Erythroblast (primary cell): Measurements from ENCODE around the gene CRB2.
"Not testable (repeated sequence)": the region's sequence is repeated elsewhere in the genome, so short reads cannot be mapped to it uniquely, and the experiment has no call there.

Experiments used
- DNase-seq, 2 experiments: peaks; one replicate each; lab custom pipeline; 2025; lab: John Stamatoyannopoulos, UW
- GATA1 ChIP-seq: IDR thresholded peaks from 2 replicates; pipeline ENCODE4 v1.6.1; 2011; ENCODE audit warnings: low read depth, mild to moderate bottlenecking, control low read depth, low read length, moderate library complexity
- POLR2A ChIP-seq: IDR thresholded peaks from 2 replicates; pipeline ENCODE4 v1.6.1; 2011; ENCODE audit warnings: mild to moderate bottlenecking, low read length

Gene CRB2

DNA sequence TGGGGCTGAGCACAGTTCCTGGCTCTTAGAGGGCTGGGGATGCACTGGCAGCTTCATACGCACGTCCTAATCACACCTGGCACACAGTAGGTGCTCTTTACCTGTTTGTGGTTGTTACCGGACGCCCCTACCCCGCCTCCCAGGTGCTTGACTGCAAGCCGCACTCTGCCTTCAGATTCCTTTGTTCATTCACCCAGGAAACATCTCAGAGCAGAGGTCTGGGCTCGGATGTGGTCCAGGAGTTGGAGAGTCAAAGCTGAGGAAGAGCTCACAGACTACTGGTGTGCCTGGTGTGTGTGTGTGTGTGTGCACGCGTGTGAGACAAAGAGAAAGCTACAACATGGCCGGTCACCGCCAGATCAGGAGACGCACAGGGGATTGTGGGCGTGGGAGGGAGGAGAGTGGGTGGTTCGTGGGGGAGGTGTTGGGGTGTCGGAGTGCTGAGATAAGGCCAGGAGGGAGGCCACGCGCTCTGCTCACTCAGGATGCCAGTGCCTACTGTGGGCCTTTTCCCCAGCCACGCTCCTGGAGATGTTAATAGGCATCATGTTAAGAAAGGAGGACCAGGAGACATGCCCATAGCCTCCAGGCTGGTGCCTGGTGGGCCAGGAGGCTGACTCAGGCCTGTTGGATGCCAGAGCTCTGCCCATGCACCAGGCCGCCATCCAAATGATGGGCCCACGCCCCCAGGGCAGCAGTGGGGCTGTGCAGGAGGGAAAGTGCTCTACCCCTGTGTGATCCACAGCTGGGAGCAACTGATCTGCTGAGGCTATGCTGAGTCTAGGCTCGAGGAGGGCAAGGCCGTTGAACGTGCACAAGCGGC is 39.9 kb downstream of the CRB2 start:
- DNase-seq, result peak; percentile 51 to 70
- no peak for TF ChIP-seq POLR2A
- no peak for TF ChIP-seq GATA1

DNA sequence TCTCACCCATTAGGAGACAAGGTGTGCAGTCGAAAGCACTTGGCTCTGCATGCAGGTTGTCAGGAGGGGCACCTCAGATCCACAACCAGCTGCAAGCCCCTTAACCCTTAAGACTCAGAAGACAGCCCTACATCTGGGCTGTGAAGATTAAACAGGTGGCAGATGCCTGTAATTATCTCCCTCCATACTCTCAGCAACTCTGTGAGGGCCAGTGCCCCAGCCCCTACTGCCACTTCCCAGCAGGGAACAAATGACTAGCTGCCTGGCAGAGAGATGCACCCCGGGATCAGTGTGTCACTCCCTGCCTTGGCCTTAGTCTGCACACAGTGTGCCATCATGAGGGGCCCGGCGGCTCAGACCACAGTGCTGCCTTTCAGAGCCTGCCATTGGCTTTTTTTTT is 42.0 kb downstream of the CRB2 start:
- TF ChIP-seq POLR2A (no peak), GATA1 (no peak)
- DNase-seq, result no peak

DNA sequence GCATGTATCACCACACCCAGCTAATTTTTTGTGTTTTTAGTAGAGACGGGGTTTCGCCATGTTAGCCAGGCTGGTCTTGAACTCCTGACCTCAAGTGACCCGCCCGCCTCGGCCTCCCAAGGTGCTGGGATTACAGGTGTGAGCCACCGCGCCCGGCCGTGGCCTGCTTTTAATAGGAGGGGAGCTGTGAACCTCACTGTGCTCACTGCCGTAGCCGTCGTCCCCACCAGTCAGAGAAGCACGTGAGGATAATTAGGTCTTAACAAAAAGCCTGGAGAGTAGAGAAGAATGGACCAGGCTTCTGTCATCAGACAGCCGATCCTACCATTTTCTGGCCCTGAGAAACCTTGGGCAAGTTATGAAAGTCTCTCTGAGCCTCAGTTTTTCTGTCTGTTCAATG is 42.9 kb downstream of the CRB2 start:
- not testable (repeated sequence) for DNase-seq

DNA sequence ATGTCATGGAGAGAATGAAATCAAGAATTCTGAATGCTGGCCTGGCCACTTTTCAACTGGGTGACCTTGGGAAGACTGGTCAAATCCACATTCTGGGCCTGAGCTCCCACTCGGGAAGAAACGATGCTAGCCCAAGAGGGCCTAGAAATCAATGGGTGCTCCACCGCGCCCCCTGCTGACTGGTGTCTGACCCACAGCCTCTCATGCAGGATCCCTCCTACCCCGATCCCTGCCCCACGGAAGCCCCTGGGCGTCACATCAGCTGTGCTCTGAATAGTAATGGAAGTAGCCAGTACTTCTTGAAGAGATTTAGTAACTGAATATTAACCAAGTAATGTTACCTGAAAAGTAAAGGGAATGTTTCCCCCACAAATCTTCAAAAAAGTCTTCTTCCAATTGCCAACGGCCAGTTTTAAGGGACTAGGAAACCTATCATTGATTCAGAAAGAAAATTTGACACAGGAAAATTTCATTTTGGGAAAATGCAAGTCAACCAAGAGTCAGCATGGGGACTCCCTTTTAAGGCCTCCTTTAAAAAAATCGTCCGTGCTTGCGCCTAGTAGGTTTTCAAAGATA is 43.9 kb downstream of the CRB2 start:
- TF ChIP-seq POLR2A, result no peak
- no peak for TF ChIP-seq GATA1
- DNase-seq, result peak; percentile 37 to 58

DNA sequence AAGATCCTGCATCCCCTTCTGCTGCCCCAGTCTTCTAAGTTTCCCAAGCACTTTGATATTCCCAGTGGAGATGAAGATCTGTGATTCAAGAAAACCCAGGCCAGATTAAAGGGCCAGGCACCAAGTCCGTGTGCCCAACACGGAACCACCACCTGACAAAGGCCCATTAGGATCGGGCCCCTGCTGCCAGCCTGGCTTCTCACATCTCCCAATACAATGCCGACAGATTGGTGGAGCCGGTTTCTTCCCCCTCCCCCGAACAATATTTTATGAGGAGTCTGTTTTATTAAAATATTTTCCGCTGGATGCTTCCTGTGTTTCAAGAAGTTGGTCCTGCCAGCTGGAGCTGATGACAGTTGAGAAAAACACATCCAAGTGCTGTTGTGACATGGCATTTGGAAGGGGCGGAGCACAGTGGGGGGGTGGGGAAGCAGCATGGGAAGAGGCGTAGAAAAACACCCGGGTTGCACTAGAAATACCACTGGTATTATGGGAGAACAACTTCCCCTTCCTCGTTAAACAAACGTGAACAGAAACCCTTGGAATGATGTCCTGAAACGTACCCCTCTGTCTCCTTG is 45.0 kb downstream of the CRB2 start:
- TF ChIP-seq GATA1 (no peak), POLR2A (no peak)
- DNase-seq, result no peak

DNA sequence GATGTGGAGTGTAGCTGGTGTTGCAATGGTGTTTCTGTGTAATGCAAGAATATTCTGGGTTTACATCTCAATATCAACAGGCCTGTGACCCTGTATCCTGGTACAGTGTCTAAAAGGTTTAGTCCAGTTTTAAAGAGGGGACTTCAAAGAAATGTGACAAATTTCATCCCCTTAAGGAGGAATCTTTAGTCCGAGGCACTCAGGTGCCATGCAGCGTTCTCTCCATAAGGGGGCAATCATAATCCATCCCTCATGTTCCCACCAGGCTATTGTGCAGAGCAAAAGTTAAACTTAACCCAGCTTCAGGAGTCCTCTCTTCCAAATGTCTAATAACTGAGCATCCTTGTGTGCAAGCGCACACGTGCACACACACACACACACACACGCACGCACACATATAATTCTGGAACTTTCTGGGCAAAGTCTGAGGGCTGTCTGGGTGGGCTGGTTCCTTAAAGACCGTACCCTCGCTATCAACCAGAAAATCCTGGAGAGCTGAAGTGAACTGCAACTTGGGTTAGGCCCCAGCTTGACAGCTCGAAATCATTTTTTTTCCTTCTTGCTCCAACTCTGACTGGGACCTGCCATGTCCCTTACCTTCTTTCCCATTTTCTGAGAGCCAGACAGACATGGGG is 46.0 kb downstream of the CRB2 start:
- no peak for TF ChIP-seq POLR2A
- TF ChIP-seq GATA1, result no peak
- DNase-seq, result peak; percentile 46 to 64

DNA sequence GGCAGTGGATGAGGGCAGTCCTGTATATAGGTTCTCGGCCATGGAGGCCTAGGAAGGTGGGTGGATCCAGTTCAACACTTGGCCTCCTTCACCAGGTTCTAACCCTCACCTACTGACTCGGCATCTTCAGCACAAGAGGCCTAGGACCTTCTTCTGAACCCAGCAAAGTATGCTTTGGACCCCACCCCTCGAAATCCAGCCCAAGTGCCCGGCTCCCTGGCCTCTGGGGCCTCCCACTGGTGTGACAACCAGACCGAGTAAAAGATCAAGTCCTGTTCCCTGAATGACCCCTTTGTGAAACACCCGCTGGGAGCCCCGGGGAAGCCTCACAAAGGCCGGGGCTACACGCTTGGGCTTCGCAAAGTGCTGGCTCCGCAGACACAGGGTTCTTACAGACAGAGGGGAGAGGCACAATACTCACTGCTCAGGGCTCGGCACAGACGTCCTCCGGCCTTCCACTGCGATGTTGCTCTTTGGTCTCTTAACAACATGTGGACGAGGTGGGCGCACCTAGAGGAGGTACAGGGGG is 47.0 kb downstream of the CRB2 start:
- TF ChIP-seq POLR2A (no peak), GATA1 (no peak)
- no peak for DNase-seq

DNA sequence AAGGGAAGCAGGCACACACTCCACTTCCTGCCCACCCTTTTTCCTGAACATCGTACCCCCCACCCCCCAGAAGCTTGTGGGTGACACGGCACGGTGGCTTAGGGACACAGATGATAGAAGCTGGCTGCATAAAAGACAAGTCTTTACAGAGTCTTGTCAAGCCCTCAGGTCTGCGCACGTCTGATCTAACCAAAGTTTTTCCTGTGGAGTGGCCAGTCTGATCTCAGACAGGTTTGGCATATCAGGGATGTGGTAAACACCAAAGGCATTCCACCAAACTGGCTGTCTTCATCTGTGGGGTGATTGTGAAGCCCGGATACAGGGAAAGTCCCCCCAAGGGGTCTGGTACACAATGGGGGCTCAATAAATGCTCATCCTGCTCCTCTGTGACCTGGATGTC is 50.0 kb downstream of the CRB2 start:
- DNase-seq, result no peak

DNA sequence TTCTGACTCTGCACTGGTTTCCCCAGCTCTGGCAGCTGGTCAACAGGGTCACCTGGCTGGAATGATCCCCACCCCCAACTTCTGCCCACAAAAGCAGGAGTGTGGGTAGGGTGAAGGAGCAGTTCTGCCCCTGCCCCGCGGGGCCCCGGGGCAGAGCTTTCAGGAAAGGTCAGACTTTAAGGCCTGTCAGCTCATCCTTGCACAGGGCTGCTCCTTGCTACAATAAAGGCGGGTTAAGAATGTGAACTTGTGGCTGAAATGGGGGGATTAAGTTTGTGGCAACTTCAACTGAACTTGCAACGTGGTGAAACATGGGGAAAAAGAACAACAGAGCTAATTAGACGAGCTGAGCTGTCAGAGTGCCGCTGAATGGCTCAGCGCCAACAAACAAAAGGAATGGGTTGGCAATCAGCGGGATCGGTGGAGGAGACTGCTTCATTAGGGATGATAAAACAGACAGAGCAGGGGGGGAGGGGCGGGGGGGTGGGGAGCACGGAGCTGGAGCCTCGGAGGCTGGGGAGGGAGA is 50.8 kb downstream of the CRB2 start:
- no peak for DNase-seq
- TF ChIP-seq POLR2A (no peak), GATA1 (no peak)

More for the DNA sequence above, 50.0 kb downstream of the CRB2 start:
- TF ChIP-seq POLR2A, result no peak
- TF ChIP-seq GATA1, result no peak

DNA sequence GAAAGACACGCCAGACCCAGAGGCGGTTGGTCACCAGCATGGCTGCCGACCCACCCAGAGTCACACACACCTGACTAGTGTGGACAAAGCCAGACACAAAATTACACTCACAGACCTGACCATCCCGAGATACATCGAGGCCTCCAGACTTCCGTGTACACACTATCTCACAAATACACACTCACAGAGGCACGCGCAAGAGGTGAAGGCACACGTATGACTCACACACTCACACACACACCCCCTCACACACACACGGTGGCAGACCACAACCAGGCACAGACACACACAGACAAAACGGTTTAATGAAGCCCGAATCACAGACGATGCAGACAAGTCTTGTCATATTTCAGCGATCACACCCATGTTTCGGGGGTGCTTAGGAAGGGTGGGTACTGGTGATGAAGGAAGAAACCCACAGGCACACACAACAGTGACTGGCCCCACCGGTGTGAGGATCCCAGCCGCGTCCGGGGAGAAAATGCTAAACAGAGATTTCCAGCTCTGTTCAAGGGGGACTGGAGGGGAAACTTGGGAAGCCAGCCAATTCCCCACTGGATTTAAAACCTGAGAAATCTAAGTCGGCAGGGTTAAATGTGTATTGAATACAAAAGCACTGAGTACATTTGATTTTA is 51.3 kb downstream of the CRB2 start:
- no peak for TF ChIP-seq POLR2A
- TF ChIP-seq GATA1, result no peak
- DNase-seq, result no peak

DNA sequence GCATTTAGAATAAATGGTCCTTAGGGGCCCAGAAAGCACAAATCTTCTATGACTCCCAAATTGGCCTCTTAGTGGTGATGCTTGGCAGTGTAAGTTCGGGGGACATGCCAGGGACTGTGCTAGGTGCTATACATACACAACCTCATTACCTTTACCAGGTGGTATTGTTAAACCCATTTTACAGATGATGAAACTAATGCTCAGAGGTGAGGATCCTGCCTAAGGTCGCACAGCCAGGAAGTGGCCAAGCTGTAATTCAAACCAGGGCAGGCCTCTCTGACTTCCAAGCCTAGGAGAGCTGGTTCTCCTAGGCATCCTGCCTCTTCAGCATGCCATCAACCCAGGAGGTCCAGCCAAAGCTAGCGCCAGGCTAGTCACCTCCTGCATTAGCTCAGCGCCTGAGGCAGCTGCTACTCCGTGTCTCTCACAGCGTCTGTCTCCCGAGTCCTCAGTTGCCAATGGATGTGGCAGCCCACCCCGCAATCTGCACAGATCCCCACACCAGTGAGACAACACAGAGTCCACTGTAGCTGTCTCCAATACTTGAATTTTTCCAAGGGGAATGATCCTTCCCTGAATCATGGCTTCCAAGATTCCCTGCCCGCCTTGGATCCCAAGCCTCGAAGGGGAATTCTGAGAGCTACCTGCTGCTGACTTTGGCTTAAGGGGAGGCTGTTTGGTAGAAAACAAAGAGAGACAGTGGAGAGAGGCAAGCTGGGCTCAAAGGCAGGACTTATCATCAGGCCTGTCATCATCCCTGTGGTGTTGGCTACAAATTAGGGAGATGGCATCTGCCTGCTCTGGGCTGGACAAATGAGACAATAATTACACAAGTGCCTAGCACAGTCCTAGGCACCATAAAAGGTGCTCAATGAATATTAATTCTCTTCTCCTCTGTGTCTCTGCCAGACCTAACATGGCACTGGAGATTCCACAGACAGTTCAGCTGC is 52.6 kb downstream of the CRB2 start:
- no peak for DNase-seq
- TF ChIP-seq GATA1 (no peak), POLR2A (no peak)

DNA sequence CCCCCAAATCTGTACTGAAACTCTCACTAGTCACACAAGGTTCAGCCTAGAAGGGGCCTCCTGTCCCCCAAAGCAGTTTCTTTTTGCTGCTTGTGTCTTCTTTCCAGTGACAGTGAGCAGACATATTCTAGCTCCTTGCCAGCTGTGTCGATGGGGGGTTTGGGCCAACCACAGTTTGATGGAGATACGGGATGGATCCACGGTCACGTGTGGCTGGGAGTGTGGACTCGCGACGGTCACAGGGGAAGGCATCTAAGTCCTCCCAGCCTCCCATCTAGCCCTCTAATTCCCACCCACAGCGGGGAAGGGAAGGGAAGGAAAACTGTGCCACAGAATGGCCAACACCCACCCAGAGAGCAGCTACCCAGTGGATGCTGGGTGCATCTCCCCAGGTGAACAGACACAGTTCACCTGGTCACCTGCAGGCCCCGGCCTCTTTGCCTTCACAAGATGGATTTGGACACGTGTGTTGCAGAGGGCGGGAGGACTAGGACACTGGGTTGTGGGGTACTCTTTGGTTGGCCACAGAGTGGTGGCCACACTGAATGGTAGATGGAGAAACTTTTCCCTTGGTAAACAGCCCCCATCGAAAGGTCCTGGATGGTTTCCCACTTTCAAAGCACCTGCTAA is 54.4 kb downstream of the CRB2 start:
- TF ChIP-seq POLR2A, result no peak
- TF ChIP-seq GATA1, result no peak
- DNase-seq, result no peak

DNA sequence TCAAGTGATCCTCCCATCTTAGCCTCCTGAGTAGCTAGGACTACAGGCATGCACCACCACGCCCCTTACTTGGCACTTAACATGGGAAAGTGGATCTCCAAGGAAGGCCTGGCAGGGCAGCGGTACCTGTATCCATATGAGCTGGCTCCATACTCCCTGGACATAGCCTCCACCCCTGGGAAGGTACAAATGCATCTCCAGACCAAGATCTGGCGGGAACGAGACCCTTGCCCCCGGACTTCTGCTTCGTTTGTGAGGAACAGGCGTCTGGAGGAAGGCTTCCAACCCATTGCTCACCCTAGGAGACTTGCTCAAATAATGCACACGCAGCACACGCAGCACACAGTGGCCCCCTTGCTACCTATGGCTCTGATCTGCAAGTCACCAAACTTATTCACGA is 55.2 kb downstream of the CRB2 start:
- DNase-seq, result no peak
- TF ChIP-seq GATA1 (no peak), POLR2A (no peak)
